HepG2 (cell line): ENCODE data around the gene CSKMT. TPM values are rescaled to one million over a fixed set of nuclear protein-coding genes. Genes with fewer than 3 reads are reported as not detected.

Experiments used
- ARID3A ChIP-seq: IDR thresholded peaks from 2 replicates; pipeline ENCODE4 v1.6.1; 2012; ENCODE audit warnings: low read depth, low read length, improper control_type of control experiment
- ATF4 ChIP-seq, 2 experiments: fragments of 450-650 bp in 1 of 2; sonication (generic) in 1 of 2; formaldehyde crosslinking; IDR thresholded peaks; 2 replicates each; pipeline versions ENCODE4 v1.5.0 to v1.8.0; 2020 to 2022; ENCODE audit warnings: mild to moderate bottlenecking in 1 of 2, missing genetic modification reagents in 1 of 2
- CREB3 ChIP-seq: sonication (generic); formaldehyde crosslinking; IDR thresholded peaks from 2 replicates; pipeline ENCODE4 v1.5.0; 2020; ENCODE audit warnings: missing genetic modification reagents
- HIVEP1 ChIP-seq: sonication (generic); formaldehyde crosslinking; IDR thresholded peaks from 2 replicates; pipeline ENCODE4 v1.4.0; 2020; ENCODE audit warnings: mild to moderate bottlenecking, missing genetic modification reagents
- MTERF4 ChIP-seq: sonication (generic); formaldehyde crosslinking; IDR thresholded peaks from 2 replicates; pipeline ENCODE4 v1.8.0; 2023; ENCODE audit warnings: mild to moderate bottlenecking, missing genetic modification reagents
- NFKB2 ChIP-seq: sonication (generic); formaldehyde crosslinking; IDR thresholded peaks from 2 replicates; pipeline ENCODE4 v1.4.0; 2020; ENCODE audit warnings: missing genetic modification reagents, borderline replicate concordance
- NR0B2 ChIP-seq: sonication (generic); formaldehyde crosslinking; IDR thresholded peaks from 2 replicates; pipeline ENCODE4 v1.4.0; 2020; ENCODE audit warnings: mild to moderate bottlenecking, missing genetic modification reagents
- PATZ1 ChIP-seq: sonication (generic); formaldehyde crosslinking; IDR thresholded peaks from 2 replicates; pipeline ENCODE4 v1.4.0; 2020; ENCODE audit warnings: missing genetic modification reagents
- RAD21 ChIP-seq: fragments of 450-650 bp; formaldehyde crosslinking; IDR thresholded peaks from 2 replicates; pipeline ENCODE4 v1.5.0; 2020; ENCODE audit warnings: mild to moderate bottlenecking
- SP5 ChIP-seq: IDR thresholded peaks from 2 replicates; pipeline ENCODE4 v1.6.1; 2016; ENCODE audit warnings: low read depth, borderline replicate concordance
- ZBTB44 ChIP-seq: sonication (generic); formaldehyde crosslinking; IDR thresholded peaks from 2 replicates; pipeline ENCODE4 v1.4.0; 2020; ENCODE audit warnings: missing genetic modification reagents
- ZMAT5 ChIP-seq: sonication (generic); formaldehyde crosslinking; IDR thresholded peaks from 2 replicates; pipeline ENCODE4 v1.5.0; 2020; ENCODE audit warnings: mild to moderate bottlenecking, low read depth, missing genetic modification reagents, borderline replicate concordance
- ZNF232 ChIP-seq: sonication (generic); formaldehyde crosslinking; IDR thresholded peaks from 2 replicates; pipeline ENCODE4 v1.4.0; 2020; ENCODE audit warnings: missing genetic modification reagents, borderline replicate concordance
- ZNF558 ChIP-seq: sonication (generic); formaldehyde crosslinking; IDR thresholded peaks from 2 replicates; pipeline ENCODE4 v1.9.0; 2022; ENCODE audit warnings: mild to moderate bottlenecking, missing genetic modification reagents, borderline replicate concordance
- polyA plus RNA-seq, 8 experiments: library from polyadenylated mRNA; depleted of rRNA in 3 of 8; stranded (reverse) in 7 of 8; unstranded in 1 of 8; fragments of >200 nt; fragmentation: Illumina TruSeq in 4 of 8; extraction: Trizol in 4 of 8; gene quantifications; 2 replicates each; pipeline versions ENCODE4 v1.2.1 to v1.2.3, GENCODE V29; 2011 to 2016; ENCODE audit warnings: low read depth in 4 of 8, missing spikeins in 1 of 8, mixed read lengths in 1 of 8; ENCODE audit not compliant: insufficient read depth in 1 of 8
- total RNA-seq, 5 experiments: library from RNA; depleted of rRNA; stranded (reverse); fragments of >200 nt; fragmentation: Illumina TruSeq; extraction: Trizol; gene quantifications; 2 replicates each; pipeline ENCODE4 v1.2.3, GENCODE V29; 2016; ENCODE audit warnings: low read depth in 1 of 5

The CSKMT gene
- total and polyA plus RNA-seq, 2 of the 13 experiments (the other 11 are each of a cell fraction or from before 2014, with no cell fraction given) = 7.6 to 31.8 TPM

- TF ChIP-seq PATZ1 (CRISPR knock-in tag) = peak; percentile 54; the same call in 1 of the 2 replicates
- peak; percentile 70; the same call in 1 of the 2 replicates for TF ChIP-seq MTERF4 (CRISPR knock-in tag)
- TF ChIP-seq ZBTB44 (CRISPR knock-in tag) = no peak
- no peak for TF ChIP-seq NR0B2 (CRISPR knock-in tag)
- TF ChIP-seq HIVEP1 (CRISPR knock-in tag) = no peak
- TF ChIP-seq SP5 = no peak
- TF ChIP-seq ARID3A = no peak
- no peak for TF ChIP-seq ZMAT5
- TF ChIP-seq ZNF558 (CRISPR knock-in tag) = no peak
- 0 out of 2 replicates have a peak, but pooled peaks have one; percentile 4 for TF ChIP-seq RAD21 (CRISPR knock-in tag)
- TF ChIP-seq CREB3 = no peak
- TF ChIP-seq NFKB2 = no peak
- no peak for TF ChIP-seq ATF4 (CRISPR knock-in tag; IDR thresholded peaks at IDR 0.05)
- no peak for TF ChIP-seq ZNF232 (CRISPR knock-in tag)
Observed at GRCh38 chr11:62665599-62666258, 617 bp downstream of the CSKMT start (continued).
